Hematopoietic multipotent progenitor cell treated with erythropoietin and hydrocortisone succinate and interleukin-3 and kit ligand, for 17 days (in vitro differentiated cells): ENCODE measurements around the gene SIL1.

ENCODE experiments used
- DNase-seq: peaks from one replicate; pipeline ENCODE4 v3.0.0-alpha.2; 2015; ENCODE audit warnings: low spot score

Gene SIL1

GRCh38 chr5:138978080-138978479 is 220.1 kb downstream of the SIL1 start:
- DNase-seq: no peak

GRCh38 chr5:138975098-138975847 is 222.9 kb downstream of the SIL1 start:
- DNase-seq: no peak

GRCh38 chr5:138974227-138975063 is 223.7 kb downstream of the SIL1 start:
- DNase-seq: no peak

- no peak for DNase-seq
Measured at GRCh38 chr5:138972836-138973235, 225.3 kb downstream of the SIL1 start.

GRCh38 chr5:138972230-138972629 is 225.9 kb downstream of the SIL1 start:
- DNase-seq: no peak

GRCh38 chr5:138969323-138970002 is 228.7 kb downstream of the SIL1 start:
- no peak for DNase-seq

GRCh38 chr5:138968601-138969000 is 229.6 kb downstream of the SIL1 start:
- DNase-seq: no peak

GRCh38 chr5:138967791-138968448 is 230.2 kb downstream of the SIL1 start:
- no peak for DNase-seq

- DNase-seq: no peak
Measured at GRCh38 chr5:138966236-138966985, 231.8 kb downstream of the SIL1 start.

- DNase-seq: no peak
Measured at GRCh38 chr5:138965626-138966025, 232.5 kb downstream of the SIL1 start.

- no peak for DNase-seq
Measured at GRCh38 chr5:138964647-138965201, 233.4 kb downstream of the SIL1 start.

- no peak for DNase-seq
Measured at GRCh38 chr5:138963763-138964371, 234.3 kb downstream of the SIL1 start.

GRCh38 chr5:138962614-138963370 is 235.4 kb downstream of the SIL1 start:
- DNase-seq: no peak

GRCh38 chr5:138961729-138962128 is 236.4 kb downstream of the SIL1 start:
- no peak for DNase-seq

GRCh38 chr5:138961221-138961620 is 236.9 kb downstream of the SIL1 start:
- no peak for DNase-seq

GRCh38 chr5:138960145-138960692 is 237.9 kb downstream of the SIL1 start:
- DNase-seq: no peak

GRCh38 chr5:138956801-138957200 is 241.4 kb downstream of the SIL1 start:
- DNase-seq: no peak

GRCh38 chr5:138955671-138956295 is 242.4 kb downstream of the SIL1 start:
- no peak for DNase-seq

- DNase-seq: no peak
Measured at GRCh38 chr5:138955013-138955660, 243.0 kb downstream of the SIL1 start.
